Esophagus squamous epithelium (tissue), 5 donors: ENCODE data around the gene ZNF274. TPM values are rescaled to one million over a fixed set of nuclear protein-coding genes. Genes with fewer than 3 reads are reported as not detected.
A peak's percentile ranks its signal among the peaks of the same experiment; 100 is the strongest.

ENCODE experiments used
- DNase-seq: peaks from one replicate; lab custom pipeline; 2025; lab: John Stamatoyannopoulos, UW
- H3K27ac ChIP-seq, 4 donors: fragments of 200-600 bp; sonication (generic); one replicate each; pipeline ENCODE4 v1.5.1; 2016 to 2019; ENCODE audit warnings: mild to moderate bottlenecking in 1 of 4
- H3K27me3 ChIP-seq, 4 donors: fragments of 200-600 bp; sonication (generic); 1 replicate in 3 of 4; 2 replicates in 1 of 4; pipeline versions ENCODE4 v1.5.1 to v1.6.0; 2017 to 2021; ENCODE audit warnings: antibody characterized with exemption in 1 of 4
- H3K36me3 ChIP-seq, 3 donors: fragments of 200-600 bp; sonication (generic); one replicate each; pipeline ENCODE4 v1.5.1; 2016 to 2019
- H3K4me1 ChIP-seq, 3 donors: fragments of 200-600 bp; sonication (generic); one replicate each; pipeline ENCODE4 v1.5.1; 2017 to 2019
- H3K4me3 ChIP-seq, 4 donors: fragments of 200-600 bp; sonication (generic); 1 replicate in 3 of 4; 2 replicates in 1 of 4; pipeline ENCODE4 v1.5.1; 2016 to 2019; ENCODE audit warnings: mild to moderate bottlenecking in 2 of 4, moderate library complexity in 1 of 4
- H3K9me3 ChIP-seq, 3 donors: fragments of 200-600 bp; sonication (generic); one replicate each; pipeline ENCODE4 v1.5.1; 2016 to 2019
- POLR2A ChIP-seq, 4 donors: fragments of 450-650 bp; IDR thresholded peaks; one replicate each; pipeline ENCODE4 v1.6.1; 2017; ENCODE audit warnings: antibody characterized with exemption in 4 of 4, mild to moderate bottlenecking in 4 of 4, moderate library complexity in 3 of 4
- WGBS, 2 donors: methylation state at CpG; one replicate each; pipeline ENCODE4 v1.1.5; 2018; 5-methylcytosine and 5-hydroxymethylcytosine counted together
- intact Hi-C: fragments of 100-400 bp; cut with DNase I; formaldehyde crosslinking; loops from one replicate; pipeline ENCODE4 v1.15.0; 2022
- total RNA-seq, 4 donors: library from RNA; depleted of rRNA; stranded (reverse); fragments of >200 nt; gene quantifications; one replicate each; pipeline ENCODE4 v1.1.0, GENCODE V29; 2016
- TF ChIP-seq, protein P1 (sequence below), 6 experiments: fragments of 450-650 bp in 4 of 6; fragments of 200-600 bp in 2 of 6; sonication (generic) in 2 of 6; IDR thresholded peaks; one replicate each; pipeline ENCODE4 v1.5.1; 2016 to 2019; ENCODE audit warnings: antibody characterized with exemption in 6 of 6, mild to moderate bottlenecking in 4 of 6, moderate library complexity in 4 of 6
- donor health status: DM: yes; HTN: yes; CAD: no.

ZNF274 gene
- total RNA-seq, 4 donors from 2014 or later: 20.4 to 28.6 (median 24.9) TPM

DNA sequence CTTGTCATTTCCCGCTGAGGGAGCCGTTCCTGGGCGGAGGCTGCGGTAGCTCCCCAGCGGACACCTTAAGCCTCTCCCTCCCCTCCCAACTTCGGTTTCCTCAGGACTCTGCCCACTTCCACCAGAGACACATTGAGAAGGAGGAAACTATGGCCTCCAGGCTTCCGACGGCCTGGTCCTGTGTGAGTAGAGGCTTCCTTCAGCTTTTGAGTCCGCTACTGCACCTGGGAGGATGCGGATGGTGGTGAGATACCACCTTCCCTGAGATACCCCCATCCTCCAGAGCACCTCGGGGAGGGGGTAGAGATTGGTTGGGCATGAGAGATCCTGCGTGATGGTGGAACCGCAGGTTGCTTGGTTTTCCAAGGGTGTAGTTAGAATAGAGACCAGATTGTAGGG, 955 bp downstream of the ZNF274 start:
- WGBS, 2 donors: 22 to 42% methylated on average over 7 to 13 of the region's 13 CpGs
- H3K9me3 ChIP-seq: peaks cover 6 to 99% (median 82%) of the 10 kb centered on the region in 3 donors
- H3K27ac ChIP-seq: peak overlapping the region; percentile 98 to 99 (median 99)
- peak overlapping the region; percentile 71 to 92 (median 72) for H3K4me3 ChIP-seq
- TF ChIP-seq, protein P1, sequence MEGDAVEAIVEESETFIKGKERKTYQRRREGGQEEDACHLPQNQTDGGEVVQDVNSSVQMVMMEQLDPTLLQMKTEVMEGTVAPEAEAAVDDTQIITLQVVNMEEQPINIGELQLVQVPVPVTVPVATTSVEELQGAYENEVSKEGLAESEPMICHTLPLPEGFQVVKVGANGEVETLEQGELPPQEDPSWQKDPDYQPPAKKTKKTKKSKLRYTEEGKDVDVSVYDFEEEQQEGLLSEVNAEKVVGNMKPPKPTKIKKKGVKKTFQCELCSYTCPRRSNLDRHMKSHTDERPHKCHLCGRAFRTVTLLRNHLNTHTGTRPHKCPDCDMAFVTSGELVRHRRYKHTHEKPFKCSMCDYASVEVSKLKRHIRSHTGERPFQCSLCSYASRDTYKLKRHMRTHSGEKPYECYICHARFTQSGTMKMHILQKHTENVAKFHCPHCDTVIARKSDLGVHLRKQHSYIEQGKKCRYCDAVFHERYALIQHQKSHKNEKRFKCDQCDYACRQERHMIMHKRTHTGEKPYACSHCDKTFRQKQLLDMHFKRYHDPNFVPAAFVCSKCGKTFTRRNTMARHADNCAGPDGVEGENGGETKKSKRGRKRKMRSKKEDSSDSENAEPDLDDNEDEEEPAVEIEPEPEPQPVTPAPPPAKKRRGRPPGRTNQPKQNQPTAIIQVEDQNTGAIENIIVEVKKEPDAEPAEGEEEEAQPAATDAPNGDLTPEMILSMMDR (IDR thresholded peaks at IDR 0.05): no peak
- no peak for TF ChIP-seq POLR2A (IDR thresholded peaks at IDR 0.05)
- intact Hi-C loops: no loop called here
- peak; percentile 13 for DNase-seq
- H3K36me3 ChIP-seq: peaks cover 10 to 75% (median 13%) of the 10 kb centered on the region in 3 donors
- no peaks in the 10 kb centered on the region for H3K27me3 ChIP-seq
- H3K4me1 ChIP-seq: peaks cover 4 to 22% (median 5%) of the 10 kb centered on the region in 3 donors

DNA sequence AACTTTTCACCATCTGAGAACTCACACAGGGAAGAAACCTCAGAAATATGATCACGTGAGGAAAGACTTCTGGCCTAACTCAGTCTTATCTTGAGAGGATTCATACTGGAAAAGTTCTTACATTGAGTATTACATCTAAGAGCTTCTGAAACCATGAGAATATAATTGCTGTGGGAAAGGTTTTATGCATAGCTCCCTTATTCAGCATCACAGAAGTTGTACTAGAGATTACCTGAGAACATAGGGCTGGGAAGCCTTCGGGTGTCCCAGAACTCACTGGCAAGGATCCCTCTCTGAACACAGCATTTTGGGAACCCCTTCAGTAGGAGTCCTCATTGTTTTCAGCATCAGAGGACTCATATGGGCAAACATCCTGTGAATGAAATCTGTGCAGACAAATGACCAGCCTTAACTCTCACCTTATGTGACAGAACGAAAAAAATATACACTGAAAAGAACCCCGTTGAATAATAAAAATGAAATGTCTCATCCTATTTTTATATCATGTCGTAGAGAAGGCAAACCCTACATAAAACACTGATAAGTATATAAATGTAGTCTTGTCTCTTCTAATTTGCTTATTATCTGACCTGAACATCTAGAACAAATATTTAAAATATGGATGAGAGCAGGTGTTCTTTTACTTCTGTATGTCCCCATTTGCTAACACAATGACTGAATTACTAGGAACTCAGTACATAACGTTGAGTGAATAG, 14.2 kb downstream of the ZNF274 start:
- TF ChIP-seq, protein P1 (IDR thresholded peaks at IDR 0.05): no peak
- TF ChIP-seq POLR2A (IDR thresholded peaks at IDR 0.05): no peak
- Histone ChIP-seq H3K9me3 (peaks cover 46 to 100% (median 100%) of the 10 kb centered on the region in 3 donors), H3K27ac (no peak overlapping the region), H3K27me3 (no peaks in the 10 kb centered on the region), H3K4me3 (no peak overlapping the region), H3K4me1 (no peaks in the 10 kb centered on the region), H3K36me3 (peaks cover 25 to 100% (median 25%) of the 10 kb centered on the region in 3 donors)
- intact Hi-C loops: no loop called here
- 59 to 60% methylated on average over 6 of the region's 6 CpGs for WGBS, 2 donors
- no peak for DNase-seq

DNA sequence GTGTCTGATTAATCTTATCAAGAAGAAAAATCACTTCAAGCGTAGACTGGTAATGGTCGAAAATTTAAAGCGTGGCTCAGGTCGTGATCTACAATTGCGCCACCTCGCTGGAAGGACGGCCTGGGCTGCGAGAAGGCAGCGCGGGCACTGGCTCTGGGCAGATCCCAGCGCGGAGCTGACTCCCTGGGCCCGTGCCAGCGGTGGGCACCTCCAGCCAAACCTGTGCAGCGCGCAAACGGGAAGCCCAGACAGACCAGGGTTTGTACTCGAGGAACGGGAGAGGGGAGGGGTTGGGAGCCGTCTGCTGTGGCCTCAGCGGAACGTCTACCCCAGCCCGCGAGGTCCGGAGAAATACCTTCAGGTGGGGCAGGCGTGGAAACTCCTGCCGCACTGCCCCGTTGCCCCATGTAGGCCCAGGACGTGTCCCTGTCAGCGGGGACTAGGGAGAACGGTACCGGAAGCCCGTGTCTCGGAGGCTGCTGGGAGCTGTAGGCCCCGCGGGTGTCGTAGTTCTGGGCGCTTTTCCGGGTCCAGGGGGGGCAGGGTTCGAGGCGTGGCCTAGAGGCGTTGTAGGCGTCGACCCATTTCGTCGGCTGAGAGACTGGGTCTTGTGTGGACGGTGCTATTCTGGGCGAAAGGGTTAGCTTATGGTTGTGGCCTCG, 21.1 kb downstream of the ZNF274 start:
- no peak overlapping the region for H3K27ac ChIP-seq
- WGBS, 2 donors: 37 to 52% methylated on average over 23 to 26 of the region's 49 CpGs
- H3K9me3 ChIP-seq: peaks cover 54 to 100% (median 100%) of the 10 kb centered on the region in 3 donors
- H3K27me3 ChIP-seq: no peaks in the 10 kb centered on the region
- no peaks in the 10 kb centered on the region for H3K4me1 ChIP-seq
- TF ChIP-seq, protein P1 (IDR thresholded peaks at IDR 0.05): no peak
- no peak for TF ChIP-seq POLR2A (IDR thresholded peaks at IDR 0.05)
- H3K36me3 ChIP-seq: peaks cover 40 to 100% (median 48%) of the 10 kb centered on the region in 3 donors
- no peak for DNase-seq
- intact Hi-C loops: no loop called here
- H3K4me3 ChIP-seq: peak overlapping the region in 1 of 4 donors; percentile 28

GRCh38 chr19:58204566-58204965, 21.7 kb downstream of the ZNF274 start:
- H3K4me3 ChIP-seq: no peak overlapping the region
- WGBS, 2 donors: 42 to 50% methylated on average over 15 of the region's 15 CpGs
- intact Hi-C loops: no loop called here
- peaks cover 54 to 100% (median 100%) of the 10 kb centered on the region in 3 donors for H3K9me3 ChIP-seq
- peaks cover 47 to 100% (median 53%) of the 10 kb centered on the region in 3 donors for H3K36me3 ChIP-seq
- no peak overlapping the region for H3K27ac ChIP-seq
- no peak for TF ChIP-seq POLR2A (IDR thresholded peaks at IDR 0.05)
- TF ChIP-seq, protein P1 (IDR thresholded peaks at IDR 0.05): no peak
- no peaks in the 10 kb centered on the region for H3K27me3 ChIP-seq
- H3K4me1 ChIP-seq: no peaks in the 10 kb centered on the region
- no peak for DNase-seq

GRCh38 chr19:58209577-58209976, 26.7 kb downstream of the ZNF274 start:
- H3K4me1 ChIP-seq: no peaks in the 10 kb centered on the region
- H3K4me3 ChIP-seq: peak overlapping the region in 1 of 4 donors; percentile 49
- intact Hi-C loops: no loop called here
- DNase-seq: no peak
- no peaks in the 10 kb centered on the region for H3K27me3 ChIP-seq
- H3K9me3 ChIP-seq: peaks cover 47 to 100% (median 98%) of the 10 kb centered on the region in 3 donors
- TF ChIP-seq, protein P1 (IDR thresholded peaks at IDR 0.05): no peak
- TF ChIP-seq POLR2A (IDR thresholded peaks at IDR 0.05): no peak
- WGBS, 2 donors: 96 to 98% methylated on average over 3 to 8 of the region's 8 CpGs
- peaks cover 75 to 98% (median 81%) of the 10 kb centered on the region in 3 donors for H3K36me3 ChIP-seq
- H3K27ac ChIP-seq: no peak overlapping the region
